Karpas-422 (cell line): ENCODE data around the gene SNED1. TPM values are rescaled to one million over a fixed set of nuclear protein-coding genes. Genes with fewer than 3 reads are reported as not detected.

Experiments used
- DNase-seq: peaks from one replicate; pipeline ENCODE4 v3.0.0-alpha.2; 2015
- H2AFZ ChIP-seq: fragments of 200-600 bp; sonication (generic); 2 replicates; pipeline ENCODE4 v1.6.1; 2014; ENCODE audit warnings: antibody characterized with exemption, low read length, mixed read lengths
- H3K27ac ChIP-seq: fragments of 200-600 bp; sonication (generic); 2 replicates; pipeline ENCODE4 v1.5.1; 2014; ENCODE audit warnings: mild to moderate bottlenecking, low read length, moderate library complexity
- H3K27me3 ChIP-seq: fragments of 200-600 bp; sonication (generic); 2 replicates; pipeline ENCODE4 v1.6.1; 2014; ENCODE audit warnings: low read length, mixed read lengths
- H3K36me3 ChIP-seq: fragments of 200-600 bp; sonication (generic); 2 replicates; pipeline ENCODE4 v1.6.1; 2014; ENCODE audit warnings: low read length, mixed read lengths; ENCODE audit not compliant: insufficient read depth
- H3K4me1 ChIP-seq: fragments of 200-600 bp; sonication (generic); 2 replicates; pipeline ENCODE4 v1.6.1; 2014; ENCODE audit warnings: mild to moderate bottlenecking, low read length, mixed read lengths
- H3K4me2 ChIP-seq: fragments of 200-600 bp; sonication (generic); 2 replicates; pipeline ENCODE4 v1.6.1; 2014; ENCODE audit warnings: low read length, low read depth, mild to moderate bottlenecking; ENCODE audit not compliant: poor library complexity, severe bottlenecking
- H3K4me3 ChIP-seq: fragments of 200-600 bp; sonication (generic); 2 replicates; pipeline ENCODE4 v1.5.1; 2014; ENCODE audit warnings: mild to moderate bottlenecking, antibody characterized with exemption, low read length, mixed read lengths
- H3K79me2 ChIP-seq: fragments of 200-600 bp; sonication (generic); 2 replicates; pipeline ENCODE4 v1.6.1; 2014; ENCODE audit warnings: mild to moderate bottlenecking, low read length, mixed read lengths
- H3K9ac ChIP-seq: fragments of 200-600 bp; sonication (generic); 2 replicates; pipeline ENCODE4 v1.6.0; 2014; ENCODE audit warnings: low read length
- H3K9me2 ChIP-seq: fragments of 200-600 bp; sonication (generic), shearing (Covaris generic); replicated peaks from 2 replicates; pipeline ENCODE4 v1.6.0; 2014; ENCODE audit warnings: mild to moderate bottlenecking, low read length, moderate library complexity; ENCODE audit not compliant: insufficient read depth
- H3K9me3 ChIP-seq: fragments of 300-700, 200-600 bp; sonication (generic); 2 replicates; pipeline ENCODE4 v1.6.1; 2014; ENCODE audit warnings: low read length, mixed read lengths
- H4K20me1 ChIP-seq: fragments of 200-600 bp; sonication (generic); 2 replicates; pipeline ENCODE4 v1.6.1; 2014; ENCODE audit warnings: mild to moderate bottlenecking, antibody characterized with exemption, low read length, low read depth; ENCODE audit not compliant: insufficient read depth
- total RNA-seq: library from RNA; depleted of rRNA; stranded (reverse); fragments of >200 nt; shearing (Covaris generic); gene quantifications from 2 replicates; pipeline ENCODE4 v1.2.3, GENCODE V29; 2014; ENCODE audit warnings: low replicate concordance

The SNED1 gene
- total RNA-seq, 1 experiment from 2014 or later, result 1.9 TPM

DNA sequence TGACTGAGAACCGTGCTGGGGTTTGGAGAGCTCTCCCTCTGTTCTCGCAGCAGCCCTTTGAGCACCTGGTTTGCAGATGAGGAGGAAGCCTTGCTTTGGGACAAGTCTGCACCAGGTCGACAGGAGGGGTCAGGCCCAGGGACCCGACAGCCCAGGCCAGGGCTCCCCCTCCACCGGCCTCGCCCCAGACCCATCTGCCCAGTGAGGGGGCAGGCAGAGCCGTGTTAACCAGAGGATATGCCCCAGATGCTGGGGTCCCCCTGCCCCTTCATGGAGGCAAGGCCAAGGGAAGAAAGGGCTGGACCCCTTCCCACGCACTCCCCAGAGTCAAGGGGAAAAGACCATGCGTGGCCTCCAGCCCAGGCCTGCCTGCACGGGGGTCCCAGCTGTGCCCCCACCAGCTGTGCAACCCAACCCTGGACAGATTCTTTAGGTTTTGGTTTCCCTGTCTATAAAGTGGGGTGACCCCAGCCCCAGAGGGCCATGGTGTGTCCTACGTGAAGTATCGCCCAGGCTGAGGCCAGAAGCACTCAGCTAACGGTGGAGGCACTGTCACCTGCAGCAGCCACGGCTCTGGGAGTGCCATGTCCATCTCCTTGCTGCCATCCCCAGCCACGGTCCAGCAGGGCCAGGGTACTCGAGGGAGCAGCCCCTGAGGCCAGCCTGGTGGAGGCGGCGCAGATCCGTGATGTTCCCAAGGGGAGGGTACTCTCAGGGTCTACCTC lies 4.8 kb upstream of the SNED1 start:
- Histone ChIP-seq H3K9me3 (no peaks in the 10 kb centered on the region), H3K4me3 (no peak overlapping the region), H3K4me2 (no peak overlapping the region), H3K79me2 (no peaks in the 10 kb centered on the region), H4K20me1 (no peaks in the 10 kb centered on the region), H2AFZ (no peak overlapping the region), H3K4me1 (no peaks in the 10 kb centered on the region), H3K9me2 (no peaks in the 10 kb centered on the region), H3K36me3 (no peaks in the 10 kb centered on the region), H3K9ac (no peak overlapping the region), H3K27ac (no peak overlapping the region), H3K27me3 (no peaks in the 10 kb centered on the region)
- DNase-seq, result no peak

DNA sequence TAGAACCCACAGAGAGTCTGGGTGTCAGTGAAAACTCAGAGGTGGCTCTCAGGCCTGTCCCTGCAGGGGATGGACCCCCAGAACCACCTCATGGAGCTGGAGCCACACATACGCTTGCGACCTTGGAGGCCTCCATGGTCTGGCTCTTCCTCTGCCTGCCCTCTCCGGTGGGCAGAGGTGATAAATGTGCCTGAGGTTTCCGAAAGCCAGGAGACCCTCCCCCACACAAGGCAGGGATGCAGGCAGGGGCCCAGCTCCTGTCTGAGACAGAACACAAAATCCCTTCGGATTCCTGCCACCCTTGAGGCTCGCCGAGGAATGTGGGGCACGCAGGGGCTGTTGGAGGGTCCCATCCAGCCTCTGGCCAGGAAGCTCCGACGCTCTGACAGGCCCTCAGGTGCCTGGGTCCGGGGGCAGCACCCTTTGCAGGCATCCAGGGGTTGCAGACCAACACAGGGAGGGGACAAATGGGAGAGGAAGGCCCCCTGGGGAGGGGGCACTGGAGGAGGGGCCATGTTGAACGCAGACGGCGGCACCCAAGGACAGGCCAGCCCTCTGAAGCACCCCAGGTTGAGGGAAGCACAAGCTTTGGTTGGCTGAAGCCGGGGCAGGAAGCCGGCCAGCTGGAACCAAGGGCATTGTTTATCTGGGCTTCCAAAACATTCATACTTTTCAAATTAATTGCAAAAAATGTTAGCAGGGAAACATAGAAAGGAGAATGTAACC lies 4.1 kb upstream of the SNED1 start:
- no peaks in the 10 kb centered on the region for H3K4me1 ChIP-seq
- H3K27ac ChIP-seq, result no peak overlapping the region
- H3K9me3 ChIP-seq, result no peaks in the 10 kb centered on the region
- H3K4me3 ChIP-seq, result no peak overlapping the region
- no peaks in the 10 kb centered on the region for H3K79me2 ChIP-seq
- no peak overlapping the region for H3K9ac ChIP-seq
- H3K36me3 ChIP-seq, result no peaks in the 10 kb centered on the region
- H3K9me2 ChIP-seq, result no peaks in the 10 kb centered on the region
- H3K27me3 ChIP-seq, result no peaks in the 10 kb centered on the region
- no peaks in the 10 kb centered on the region for H4K20me1 ChIP-seq
- DNase-seq, result no peak
- no peak overlapping the region for H2AFZ ChIP-seq
- no peak overlapping the region for H3K4me2 ChIP-seq

- Histone ChIP-seq H3K9me2 (no peaks in the 10 kb centered on the region), H4K20me1 (no peaks in the 10 kb centered on the region), H2AFZ (no peak overlapping the region), H3K79me2 (no peaks in the 10 kb centered on the region), H3K4me3 (no peak overlapping the region), H3K9ac (no peak overlapping the region), H3K27ac (no peak overlapping the region), H3K36me3 (no peaks in the 10 kb centered on the region), H3K9me3 (no peaks in the 10 kb centered on the region), H3K4me1 (no peaks in the 10 kb centered on the region), H3K27me3 (no peaks in the 10 kb centered on the region), H3K4me2 (no peak overlapping the region)
- no peak for DNase-seq
Observed at GRCh38 chr2:240995041-240996021, 3.1 kb upstream of the SNED1 start.

GRCh38 chr2:240996161-240996833 lies 2.1 kb upstream of the SNED1 start:
- no peak for DNase-seq
- H3K36me3 ChIP-seq, result no peaks in the 10 kb centered on the region
- no peak overlapping the region for H3K4me3 ChIP-seq
- H3K9ac ChIP-seq, result no peak overlapping the region
- no peaks in the 10 kb centered on the region for H3K4me1 ChIP-seq
- H3K27ac ChIP-seq, result no peak overlapping the region
- no peaks in the 10 kb centered on the region for H3K9me2 ChIP-seq
- no peak overlapping the region for H2AFZ ChIP-seq
- H3K79me2 ChIP-seq, result no peaks in the 10 kb centered on the region
- no peak overlapping the region for H3K4me2 ChIP-seq
- no peaks in the 10 kb centered on the region for H3K27me3 ChIP-seq
- H4K20me1 ChIP-seq, result no peaks in the 10 kb centered on the region
- H3K9me3 ChIP-seq, result no peaks in the 10 kb centered on the region

DNA sequence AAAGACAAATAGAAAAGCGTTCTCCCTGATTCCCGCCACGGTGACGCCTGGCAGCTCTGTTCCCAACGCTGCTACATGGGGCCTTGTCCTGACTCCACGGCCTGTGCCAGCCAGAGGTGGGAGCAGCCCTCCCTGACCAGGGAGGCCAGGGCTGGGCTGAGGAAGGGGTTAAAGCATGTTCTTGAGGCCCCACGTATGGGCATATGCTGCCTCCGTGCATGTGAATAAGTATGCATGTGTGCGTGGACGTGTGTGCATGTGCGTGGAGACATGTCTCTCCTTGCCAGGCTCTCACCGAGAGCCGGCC lies 1.6 kb upstream of the SNED1 start:
- no peak for DNase-seq
- Histone ChIP-seq H3K9me3 (no peaks in the 10 kb centered on the region), H4K20me1 (no peaks in the 10 kb centered on the region), H3K9ac (no peak overlapping the region), H3K4me1 (no peaks in the 10 kb centered on the region), H3K79me2 (no peaks in the 10 kb centered on the region), H3K4me2 (no peak overlapping the region), H3K36me3 (no peaks in the 10 kb centered on the region), H3K9me2 (no peaks in the 10 kb centered on the region), H3K27me3 (no peaks in the 10 kb centered on the region), H3K4me3 (no peak overlapping the region), H2AFZ (no peak overlapping the region), H3K27ac (no peak overlapping the region)

- H3K9me3 ChIP-seq, result no peaks in the 10 kb centered on the region
- no peak for DNase-seq
- no peak overlapping the region for H3K27ac ChIP-seq
- no peaks in the 10 kb centered on the region for H4K20me1 ChIP-seq
- H3K4me1 ChIP-seq, result no peaks in the 10 kb centered on the region
- no peak overlapping the region for H3K4me3 ChIP-seq
- no peaks in the 10 kb centered on the region for H3K36me3 ChIP-seq
- no peaks in the 10 kb centered on the region for H3K27me3 ChIP-seq
- no peak overlapping the region for H2AFZ ChIP-seq
- no peak overlapping the region for H3K4me2 ChIP-seq
- no peaks in the 10 kb centered on the region for H3K79me2 ChIP-seq
- H3K9me2 ChIP-seq, result no peaks in the 10 kb centered on the region
- H3K9ac ChIP-seq, result no peak overlapping the region
Observed at GRCh38 chr2:240997141-240997855, 1.1 kb upstream of the SNED1 start.

DNA sequence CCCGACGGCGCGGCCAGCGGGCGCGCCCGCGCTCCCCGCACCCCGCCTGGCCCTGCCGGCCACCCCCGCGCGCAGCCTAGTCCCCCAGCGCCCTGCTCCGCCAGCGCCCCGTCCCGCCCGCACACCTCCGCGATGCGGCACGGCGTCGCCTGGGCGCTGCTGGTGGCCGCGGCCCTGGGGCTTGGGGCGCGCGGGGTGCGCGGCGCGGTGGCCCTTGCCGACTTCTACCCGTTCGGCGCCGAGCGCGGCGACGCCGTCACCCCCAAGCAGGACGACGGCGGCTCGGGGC lies 232 bp downstream of the SNED1 start:
- H3K9me2 ChIP-seq, result no peaks in the 10 kb centered on the region
- no peak for DNase-seq
- H3K27me3 ChIP-seq, result no peaks in the 10 kb centered on the region
- no peak overlapping the region for H3K4me2 ChIP-seq
- no peak overlapping the region for H3K9ac ChIP-seq
- H3K79me2 ChIP-seq, result no peaks in the 10 kb centered on the region
- H3K36me3 ChIP-seq, result no peaks in the 10 kb centered on the region
- H3K4me3 ChIP-seq, result no peak overlapping the region
- H2AFZ ChIP-seq, result no peak overlapping the region
- no peak overlapping the region for H3K27ac ChIP-seq
- no peaks in the 10 kb centered on the region for H3K4me1 ChIP-seq
- peaks cover 2% of the 10 kb centered on the region; the same call in 1 of the 2 replicates for H3K9me3 ChIP-seq
- H4K20me1 ChIP-seq, result no peaks in the 10 kb centered on the region
